HG03066 (cell line): ENCODE measurements around the gene NOC4L.
"Not testable (repeated sequence)": the region's sequence is repeated elsewhere in the genome, so short reads cannot be mapped to it uniquely, and the experiment has no call there.

Experiments
- ATAC-seq: cut with Tn5 transposase; IDR thresholded peaks from one replicate; pipeline ENCODE4 v1.9.1; 2021; ENCODE audit warnings: low read depth; ENCODE audit not compliant: unreplicated experiment

NOC4L gene

GRCh38 chr12:132141976-132142678 lies 2.1 kb upstream of the NOC4L start:
- no peak for ATAC-seq

- ATAC-seq = no peak
Measured at GRCh38 chr12:132142679-132143335, 1.4 kb upstream of the NOC4L start.

- ATAC-seq = peak; percentile 35
Measured at GRCh38 chr12:132143336-132144071, 753 bp upstream of the NOC4L start.

GRCh38 chr12:132144810-132145168 lies 532 bp downstream of the NOC4L start:
- ATAC-seq = no peak

GRCh38 chr12:132145334-132145733 lies 1.1 kb downstream of the NOC4L start:
- no peak for ATAC-seq

- no peak for ATAC-seq
Measured at GRCh38 chr12:132146098-132146497, 1.8 kb downstream of the NOC4L start.

- no peak for ATAC-seq
Measured at GRCh38 chr12:132146772-132147422, 2.6 kb downstream of the NOC4L start.

GRCh38 chr12:132147423-132148367 lies 3.4 kb downstream of the NOC4L start:
- ATAC-seq = no peak

- ATAC-seq = no peak
Measured at GRCh38 chr12:132148368-132149045, 4.2 kb downstream of the NOC4L start.

- ATAC-seq = not testable (repeated sequence)
Measured at GRCh38 chr12:132149526-132149925, 5.3 kb downstream of the NOC4L start.

GRCh38 chr12:132150780-132151144 lies 6.5 kb downstream of the NOC4L start:
- ATAC-seq = no peak

GRCh38 chr12:132151145-132151765 lies 7.0 kb downstream of the NOC4L start:
- no peak for ATAC-seq

- ATAC-seq = no peak
Measured at GRCh38 chr12:132151766-132152410, 7.6 kb downstream of the NOC4L start.

- ATAC-seq = no peak
Measured at GRCh38 chr12:132152411-132152821, 8.2 kb downstream of the NOC4L start.

- ATAC-seq = no peak
Measured at GRCh38 chr12:132152953-132153352, 8.7 kb downstream of the NOC4L start.

- ATAC-seq = peak; percentile 72
Measured at GRCh38 chr12:132153501-132154340, 9.5 kb downstream of the NOC4L start.

- no peak for ATAC-seq
Measured at GRCh38 chr12:132154341-132154761, 10.1 kb downstream of the NOC4L start.
